NCI-H187 treated with DMSO at 0.1 percent for 48 hours (cell line): Measurements from ENCODE around the gene DCLK1.
A peak's percentile ranks its signal among the peaks of the same experiment; 100 is the strongest.

ENCODE experiments used
- DNase-seq: peaks from one replicate; lab custom pipeline; 2025; lab: John Stamatoyannopoulos, UW

Gene DCLK1

GRCh38 chr13:35830850-35831450, 300.2 kb downstream of the DCLK1 start:
- no peak for DNase-seq

- no peak for DNase-seq
Observed at GRCh38 chr13:35826626-35827254, 304.4 kb downstream of the DCLK1 start.

- DNase-seq: no peak
Observed at GRCh38 chr13:35824825-35825224, 306.4 kb downstream of the DCLK1 start.

DNA sequence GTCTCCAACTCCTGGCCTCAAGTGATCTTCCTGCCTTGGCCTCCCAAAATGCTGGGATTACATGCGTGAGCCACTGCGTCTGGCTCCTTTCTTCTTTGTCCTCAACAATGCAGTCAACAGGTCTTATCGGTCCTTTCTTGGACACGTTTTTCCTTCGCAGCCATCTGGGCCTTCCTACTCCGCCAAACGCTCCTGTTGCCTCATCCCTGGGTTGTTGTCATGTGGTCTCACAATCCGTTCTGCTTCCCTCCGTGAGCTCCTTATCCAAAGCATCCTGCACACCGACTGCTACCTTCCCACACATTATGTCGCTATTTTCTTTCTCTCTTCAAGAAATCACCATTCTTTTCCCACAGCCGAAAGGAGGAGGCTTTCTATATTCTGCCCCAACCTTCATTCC, 306.8 kb downstream of the DCLK1 start:
- no peak for DNase-seq

DNA sequence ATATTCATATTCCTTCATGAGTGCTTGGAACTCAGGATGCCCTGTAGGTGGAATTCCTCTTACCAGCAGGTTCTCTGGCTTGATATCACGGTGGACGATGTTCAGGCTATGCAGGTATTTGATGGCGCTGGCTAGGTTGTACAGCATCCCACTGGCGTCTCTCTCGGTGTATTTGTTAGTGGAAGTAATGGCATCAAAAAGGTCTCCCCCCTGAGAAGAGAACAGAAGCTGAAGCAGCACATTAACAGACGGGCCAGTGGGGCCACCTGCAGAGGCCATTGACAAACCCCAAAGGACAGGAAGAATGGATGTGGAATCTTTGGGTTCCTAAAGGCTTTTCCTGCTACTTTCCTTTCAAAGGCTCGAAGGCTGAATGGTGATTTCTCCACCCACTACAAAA, 308.5 kb downstream of the DCLK1 start:
- no peak for DNase-seq

GRCh38 chr13:35818633-35819067, 312.5 kb downstream of the DCLK1 start:
- DNase-seq: no peak

DNA sequence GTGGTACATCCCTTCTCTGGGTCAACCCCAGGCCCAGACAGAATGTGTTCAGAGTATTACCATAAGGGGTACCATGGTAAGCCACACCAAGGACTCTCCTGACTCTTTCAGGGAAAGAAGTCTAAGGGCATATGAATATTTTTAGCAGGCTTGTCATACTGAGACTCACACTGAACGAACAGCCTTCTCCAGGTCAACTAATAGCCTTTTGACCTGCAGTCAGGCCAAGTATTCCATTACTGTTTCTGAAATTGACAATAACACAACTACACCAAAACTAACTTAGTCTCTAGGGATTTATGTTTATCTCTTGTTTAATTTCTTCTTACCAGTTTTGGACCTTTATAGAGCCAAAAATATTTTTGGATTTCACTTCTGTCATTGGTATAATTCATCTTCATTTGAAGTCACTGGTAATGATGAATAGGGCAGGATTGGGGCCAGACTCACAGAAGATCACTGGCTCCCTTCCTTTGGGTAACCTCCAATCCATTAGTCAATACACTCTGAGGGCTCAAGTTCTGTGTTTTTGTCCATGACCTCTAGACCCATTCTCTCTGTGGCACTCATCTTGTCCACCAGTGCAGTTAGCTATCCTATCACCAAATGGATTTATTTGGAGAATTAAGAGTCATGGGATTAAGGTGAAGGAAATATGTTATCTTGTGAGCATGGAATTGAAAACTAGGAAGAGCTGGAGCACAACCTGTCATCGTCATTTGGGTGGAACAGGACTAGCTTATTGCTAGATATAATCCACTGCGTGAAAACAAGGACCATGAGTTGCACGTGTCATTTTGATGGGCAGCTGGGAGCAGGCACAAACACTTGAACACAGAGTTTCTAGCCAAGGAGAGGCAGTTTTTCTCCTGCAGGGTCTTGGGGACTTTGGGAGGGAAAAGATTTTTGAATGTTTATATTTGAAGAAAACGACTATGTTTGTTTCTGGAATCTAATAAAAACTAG, 313.3 kb downstream of the DCLK1 start:
- DNase-seq: no peak

DNA sequence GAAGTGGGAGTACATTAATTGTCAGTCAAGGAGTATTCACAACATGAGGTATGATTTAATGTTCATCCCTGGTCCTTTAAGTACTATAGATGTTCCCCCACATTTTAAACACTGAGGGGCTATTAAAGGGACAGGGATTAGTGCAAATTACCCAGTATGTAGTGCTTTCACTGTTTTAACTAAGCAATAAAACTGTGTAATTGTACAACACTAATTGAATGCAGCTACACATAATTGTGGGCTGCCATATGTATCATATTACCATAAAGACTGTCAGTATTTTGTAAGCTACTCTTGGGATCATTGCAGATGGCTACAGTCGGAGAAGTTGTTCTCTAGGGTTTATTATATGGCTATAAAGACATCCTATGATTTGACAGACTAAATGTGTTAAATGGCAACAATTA, 316.6 kb downstream of the DCLK1 start:
- DNase-seq: no peak

DNA sequence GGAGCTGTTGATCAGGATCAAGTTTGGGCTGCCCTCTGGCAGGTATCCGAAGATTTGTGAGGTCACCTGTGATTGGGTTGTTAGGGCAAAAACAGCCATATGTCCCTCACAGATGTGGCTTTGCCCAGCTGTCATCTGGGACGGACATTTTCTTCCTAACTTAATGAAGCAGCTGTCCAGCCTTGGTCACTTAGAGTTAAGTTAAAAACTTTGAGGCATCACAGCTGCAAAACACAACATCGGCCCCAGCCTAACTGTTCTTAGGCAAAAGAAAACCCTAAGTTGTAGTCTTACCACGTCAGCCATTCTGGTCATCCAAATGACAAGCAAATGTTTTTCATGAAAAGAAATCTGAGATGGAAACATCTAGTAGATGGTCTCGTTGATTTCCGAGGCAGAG, 318.4 kb downstream of the DCLK1 start:
- DNase-seq: no peak

GRCh38 chr13:35810321-35810720, 320.9 kb downstream of the DCLK1 start:
- DNase-seq: no peak

- no peak for DNase-seq
Observed at GRCh38 chr13:35808846-35809245, 322.3 kb downstream of the DCLK1 start.

DNA sequence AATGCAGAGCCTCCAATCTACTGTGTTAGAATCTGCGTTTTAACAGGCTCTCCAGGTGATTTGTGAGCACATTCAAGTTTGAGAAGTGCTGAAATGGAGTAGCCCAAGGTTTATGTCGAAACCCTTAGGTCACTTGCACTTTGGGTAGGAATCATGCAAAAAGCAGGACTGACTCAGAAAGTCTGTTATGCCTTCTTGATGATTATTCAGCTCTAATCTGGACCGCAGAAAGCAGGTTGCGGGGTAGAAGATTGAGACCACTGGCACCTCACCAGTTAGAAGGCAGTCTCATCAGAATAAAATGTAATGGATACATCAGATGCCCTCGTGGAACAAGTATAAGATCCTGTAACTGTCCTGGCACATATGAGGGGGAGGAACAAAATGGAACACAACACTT, 326.3 kb downstream of the DCLK1 start:
- no peak for DNase-seq

GRCh38 chr13:35797991-35798390, 333.2 kb downstream of the DCLK1 start:
- DNase-seq: no peak

DNA sequence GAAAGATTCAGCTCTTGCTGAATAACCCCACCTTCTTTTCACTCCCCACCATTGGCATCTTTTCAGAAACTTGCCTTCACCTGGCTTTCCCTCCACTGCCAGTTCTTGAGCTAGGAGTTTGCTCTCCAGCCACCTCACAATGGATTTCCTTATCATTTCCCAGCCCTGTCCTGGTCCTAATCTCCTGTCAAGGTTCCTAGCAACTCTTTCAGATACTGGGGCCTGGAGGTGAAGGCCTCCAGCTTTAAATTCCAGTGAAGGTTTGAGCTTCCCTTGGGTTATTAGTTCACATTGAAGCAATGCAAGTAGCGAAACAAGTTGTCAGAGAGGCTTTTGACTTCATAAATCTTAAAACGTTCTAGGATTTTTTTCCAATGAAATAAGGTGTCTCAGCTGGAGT, 333.9 kb downstream of the DCLK1 start:
- DNase-seq: no peak

- no peak for DNase-seq
Observed at GRCh38 chr13:35796623-35797022, 334.6 kb downstream of the DCLK1 start.

- DNase-seq: no peak
Observed at GRCh38 chr13:35794734-35795389, 336.3 kb downstream of the DCLK1 start.

DNA sequence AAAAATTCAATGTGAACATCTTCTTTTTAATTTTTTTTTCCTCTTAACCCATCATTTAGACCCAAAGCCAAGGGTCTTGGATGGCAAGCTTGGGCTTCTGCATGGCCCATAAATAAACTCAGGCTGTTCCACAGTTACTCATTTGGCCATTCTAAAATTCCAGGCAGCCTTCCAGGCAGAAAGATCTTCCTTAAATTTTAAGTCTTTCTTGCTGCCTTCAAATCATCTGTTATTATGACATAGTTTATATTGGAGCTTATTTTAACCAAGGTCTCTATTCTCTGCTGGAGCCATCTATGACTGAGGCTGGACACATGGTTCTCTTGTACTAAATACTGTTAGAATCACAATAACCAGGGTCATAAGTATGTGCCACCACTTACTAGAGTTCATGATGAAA, 337.4 kb downstream of the DCLK1 start:
- DNase-seq: no peak

DNA sequence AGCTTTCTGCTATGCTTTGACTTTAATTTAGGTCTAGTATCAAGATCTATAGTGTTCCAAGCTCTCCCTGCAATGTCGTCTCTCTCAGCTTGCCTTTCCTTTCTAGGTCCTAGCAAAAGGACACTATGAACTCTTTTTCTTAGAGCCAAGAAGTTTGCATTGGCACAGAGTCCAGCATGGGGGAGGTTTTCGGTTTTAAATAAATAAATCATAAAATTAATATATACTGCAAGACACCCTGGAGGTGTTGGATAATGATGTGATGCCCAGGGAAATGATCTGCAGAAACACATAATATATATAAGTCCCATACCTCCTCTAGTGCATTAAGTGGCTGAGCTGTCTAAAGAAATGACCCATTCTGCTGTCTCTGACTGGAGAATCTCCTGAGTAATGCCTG, 338.3 kb downstream of the DCLK1 start:
- no peak for DNase-seq

- DNase-seq: no peak
Observed at GRCh38 chr13:35792021-35792420, 339.2 kb downstream of the DCLK1 start.

GRCh38 chr13:35791184-35791851, 339.9 kb downstream of the DCLK1 start:
- DNase-seq: no peak

DNA sequence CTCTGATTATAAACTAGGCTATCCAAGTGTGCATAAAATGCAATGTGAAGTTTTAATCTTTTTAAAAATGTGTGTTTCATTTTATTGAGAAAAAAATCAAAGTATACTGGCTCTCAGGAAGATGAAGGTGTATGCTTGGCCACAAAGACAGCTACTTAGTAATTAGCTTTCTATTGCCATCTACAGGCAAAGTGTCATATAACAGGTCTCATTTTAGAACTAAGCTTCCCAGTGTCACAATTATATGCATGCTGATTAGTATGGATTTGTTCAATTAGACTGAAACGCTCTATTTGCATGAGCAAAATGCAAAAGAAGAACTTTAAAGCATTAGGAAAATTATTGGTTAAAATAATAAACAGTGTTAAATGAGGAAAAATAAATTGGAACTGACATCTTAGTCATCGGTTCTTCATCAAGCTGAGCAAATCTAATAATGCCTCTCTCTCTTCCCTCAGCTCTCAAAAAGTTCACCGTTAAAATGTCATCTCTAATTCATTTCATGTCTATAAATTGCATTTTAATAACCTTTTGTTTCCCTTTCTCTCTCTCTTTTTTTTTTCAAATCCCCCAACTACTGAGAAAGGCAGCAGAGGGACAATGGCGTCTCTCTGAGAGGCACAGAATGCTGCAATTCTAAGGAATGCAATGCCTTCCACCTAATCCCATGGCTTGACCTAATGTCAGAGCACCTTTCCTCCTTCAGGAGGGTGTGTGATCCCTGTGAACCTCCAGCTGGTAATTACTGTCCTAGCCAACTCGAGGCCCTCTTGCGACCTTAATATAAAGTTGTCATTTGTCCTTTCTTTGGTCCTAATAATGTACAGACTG, 341.6 kb downstream of the DCLK1 start:
- DNase-seq: peak; percentile 8
